Midbrain (tissue), 1 donor: ENCODE results near the gene KATNA1.

ENCODE experiments used
- DNase-seq: peaks from one replicate; lab custom pipeline; 2025; lab: John Stamatoyannopoulos, UW

Gene KATNA1

GRCh38 chr6:149608381-149608982 is 40.0 kb downstream of the KATNA1 start:
- DNase-seq, result no peak

DNA sequence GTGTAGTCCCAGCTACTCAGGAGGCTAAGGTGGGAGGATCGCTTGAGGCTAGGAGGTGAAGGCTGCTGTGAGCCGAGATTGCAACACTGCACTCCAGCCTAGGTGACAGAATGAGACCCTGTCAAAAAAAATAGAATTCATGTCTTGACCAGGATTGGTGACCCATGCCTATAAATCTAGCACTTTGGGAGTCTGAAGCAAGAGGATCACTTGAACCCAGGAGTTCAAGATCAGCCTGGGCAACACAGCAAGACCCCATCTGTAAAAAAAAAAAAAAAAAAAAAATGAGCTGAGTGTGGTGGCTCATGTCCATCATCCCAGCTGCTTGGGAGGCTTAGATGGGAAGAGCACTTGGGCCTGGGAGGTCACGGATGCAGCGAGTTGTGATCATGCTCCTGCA is 48.0 kb downstream of the KATNA1 start:
- DNase-seq, result no peak

DNA sequence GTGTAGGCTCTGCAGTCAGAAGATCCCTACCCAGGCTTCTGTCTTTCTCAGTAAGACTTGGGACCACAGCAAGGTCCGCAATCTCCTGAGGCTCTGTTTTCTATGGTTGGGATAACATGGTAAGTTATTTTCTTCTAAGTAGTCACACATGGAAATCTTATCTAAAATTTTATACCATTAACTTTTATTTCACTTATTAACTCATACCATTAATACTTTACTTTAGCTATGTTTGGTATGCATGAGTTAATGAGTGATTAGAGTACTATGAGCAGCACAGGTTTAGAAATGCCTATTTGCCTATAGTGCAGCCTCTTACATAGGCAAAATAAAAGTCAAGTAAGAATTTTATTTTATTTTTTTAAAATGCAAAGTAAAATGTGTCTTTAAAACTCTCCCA is 55.1 kb downstream of the KATNA1 start:
- no peak for DNase-seq

GRCh38 chr6:149592983-149593382 is 55.5 kb downstream of the KATNA1 start:
- no peak for DNase-seq

DNA sequence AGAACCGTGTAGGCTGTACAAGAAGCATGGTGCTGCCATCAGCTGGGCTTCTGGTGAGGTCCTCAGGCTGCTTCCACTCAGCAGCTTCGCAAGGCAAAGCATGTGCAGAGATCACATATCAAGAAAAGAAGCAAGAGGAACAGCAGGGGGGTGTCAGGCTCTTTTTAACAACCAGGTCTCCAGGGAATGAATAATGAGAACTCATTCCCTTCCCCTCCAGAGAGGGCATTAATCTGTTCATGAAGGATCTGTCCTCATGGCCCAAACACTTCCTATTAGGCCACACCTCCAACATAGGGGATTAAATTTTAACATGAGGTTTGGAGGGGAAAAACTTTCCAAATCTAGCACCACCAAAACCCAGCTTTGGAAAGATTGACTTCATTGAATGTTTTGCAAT is 62.4 kb downstream of the KATNA1 start:
- DNase-seq, result no peak

DNA sequence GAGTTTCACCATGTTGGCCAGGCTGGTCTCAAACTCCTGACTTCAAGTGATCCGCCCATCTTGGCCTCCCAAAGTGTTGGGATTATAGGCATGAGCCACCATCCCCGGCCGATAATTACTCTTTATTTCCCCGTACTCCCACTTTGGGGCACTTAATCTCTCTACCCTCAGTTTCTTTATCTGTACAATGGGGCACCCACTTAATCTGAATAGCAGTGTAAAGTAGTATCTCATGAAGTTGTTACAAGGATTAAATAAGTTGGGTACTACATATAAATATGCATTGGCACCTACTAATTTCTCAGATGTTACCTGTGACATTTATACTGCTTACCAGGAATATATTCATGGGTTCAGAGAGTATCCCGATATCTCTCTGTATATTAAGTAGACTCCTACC is 67.2 kb downstream of the KATNA1 start:
- DNase-seq, result no peak

DNA sequence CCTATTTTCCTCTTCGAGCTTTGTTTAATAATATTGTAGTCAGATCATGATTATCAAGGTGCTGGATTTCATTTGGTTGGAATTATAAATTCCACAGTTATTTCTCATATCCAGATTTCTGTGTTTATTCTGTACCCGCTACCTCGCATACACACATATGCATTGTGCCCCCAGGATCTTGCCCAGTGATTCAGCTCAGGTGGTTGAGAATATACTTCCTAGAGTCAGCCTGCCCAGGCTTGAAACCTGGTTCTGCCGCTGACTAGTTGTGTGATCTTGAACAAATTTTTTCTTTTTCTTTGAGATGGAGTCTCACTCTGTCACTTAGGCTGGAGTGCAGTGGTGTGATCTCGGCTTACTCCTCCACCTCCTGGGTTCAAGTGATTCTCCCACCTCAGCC is 67.6 kb downstream of the KATNA1 start:
- DNase-seq, result no peak

- DNase-seq, result no peak
Measured at GRCh38 chr6:149567945-149568585, 80.4 kb downstream of the KATNA1 start.

- no peak for DNase-seq
Measured at GRCh38 chr6:149567194-149567586, 81.3 kb downstream of the KATNA1 start.

DNA sequence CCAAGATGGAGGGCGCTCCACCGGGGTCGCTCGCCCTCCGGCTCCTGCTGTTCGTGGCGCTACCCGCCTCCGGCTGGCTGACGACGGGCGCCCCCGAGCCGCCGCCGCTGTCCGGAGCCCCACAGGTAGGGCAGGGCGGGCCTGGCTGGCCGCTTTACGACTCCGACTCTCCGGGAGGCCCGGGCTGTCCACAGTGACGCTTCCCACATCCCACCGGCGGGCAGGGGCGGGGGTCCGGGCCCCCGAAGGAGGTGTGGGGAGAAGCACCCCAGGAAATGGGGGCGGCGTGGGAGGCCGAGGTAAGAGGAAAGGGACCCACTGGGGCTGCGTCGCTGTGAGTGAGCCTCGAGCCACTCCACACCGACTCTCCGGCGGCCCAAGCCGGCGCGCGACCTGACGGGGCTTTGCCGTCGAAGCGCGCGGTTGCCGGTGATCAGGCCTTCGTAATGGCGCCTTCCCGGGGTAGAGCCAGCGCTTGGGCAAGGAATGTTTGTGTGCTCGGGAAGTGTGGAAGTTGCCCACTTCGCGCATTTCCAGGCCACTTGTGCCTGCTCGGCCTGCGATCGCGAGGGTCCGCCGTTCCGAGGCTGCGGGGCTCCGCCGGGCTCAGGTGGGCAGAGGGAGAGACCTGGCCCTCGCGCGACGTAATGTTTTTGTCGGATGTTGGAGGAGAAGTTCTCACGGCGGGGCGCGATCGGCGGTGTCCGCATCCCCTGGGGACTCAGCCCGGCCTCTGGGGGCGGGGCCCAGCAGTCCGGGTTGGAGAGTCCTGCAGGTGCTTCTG is 81.9 kb downstream of the KATNA1 start:
- DNase-seq, result peak; percentile 48

DNA sequence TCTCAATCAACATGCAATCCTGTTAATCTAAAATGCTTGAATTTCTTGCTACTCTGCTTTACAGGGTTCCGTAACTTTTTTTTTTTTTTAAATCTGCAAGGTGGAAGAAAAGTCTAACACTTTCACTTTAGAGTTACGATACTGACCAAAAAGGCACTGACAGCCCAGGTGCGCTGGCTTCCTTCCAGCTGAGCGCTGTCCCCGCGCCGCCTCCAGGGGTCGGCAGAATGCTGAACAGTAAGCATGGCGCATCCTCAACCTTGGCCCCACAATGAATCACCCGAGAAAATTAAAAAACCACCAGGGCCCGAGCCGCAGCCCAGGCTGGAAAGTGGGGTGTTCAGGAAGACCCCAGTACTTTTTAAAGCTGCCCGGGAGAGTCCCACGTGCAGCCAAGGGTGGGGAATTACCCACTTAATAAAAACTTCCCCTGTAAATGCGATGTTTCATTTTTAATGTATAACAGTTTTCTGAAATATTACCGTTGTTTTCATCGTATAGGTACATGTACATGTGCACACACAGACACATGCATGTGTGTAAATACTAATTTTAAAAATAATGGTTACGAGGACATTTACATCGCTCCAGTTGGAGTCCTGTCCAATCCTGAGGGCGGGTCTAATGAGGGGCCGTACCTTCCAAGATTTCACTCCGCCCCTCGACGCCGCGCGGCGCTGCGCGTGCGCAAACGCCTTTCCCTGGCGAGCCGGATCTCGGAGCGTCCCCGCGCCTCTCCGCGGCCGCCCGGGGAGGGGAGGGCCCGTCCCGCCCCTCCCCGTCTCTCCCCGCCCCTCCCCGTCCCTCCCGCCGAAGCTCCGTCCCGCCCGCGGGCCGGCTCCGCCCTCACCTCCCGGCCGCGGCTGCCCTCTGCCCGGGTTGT is 82.7 kb downstream of the KATNA1 start, which contains the start of gene GINM1:
GINM1 (plus strand) TSS at position 849 of the 883 bp plus-strand sequence. CDS start 40 bp downstream, outside the sequence.
- peak; percentile 97 for DNase-seq

- DNase-seq, result no peak
Measured at GRCh38 chr6:149563928-149564325, 84.6 kb downstream of the KATNA1 start.

DNA sequence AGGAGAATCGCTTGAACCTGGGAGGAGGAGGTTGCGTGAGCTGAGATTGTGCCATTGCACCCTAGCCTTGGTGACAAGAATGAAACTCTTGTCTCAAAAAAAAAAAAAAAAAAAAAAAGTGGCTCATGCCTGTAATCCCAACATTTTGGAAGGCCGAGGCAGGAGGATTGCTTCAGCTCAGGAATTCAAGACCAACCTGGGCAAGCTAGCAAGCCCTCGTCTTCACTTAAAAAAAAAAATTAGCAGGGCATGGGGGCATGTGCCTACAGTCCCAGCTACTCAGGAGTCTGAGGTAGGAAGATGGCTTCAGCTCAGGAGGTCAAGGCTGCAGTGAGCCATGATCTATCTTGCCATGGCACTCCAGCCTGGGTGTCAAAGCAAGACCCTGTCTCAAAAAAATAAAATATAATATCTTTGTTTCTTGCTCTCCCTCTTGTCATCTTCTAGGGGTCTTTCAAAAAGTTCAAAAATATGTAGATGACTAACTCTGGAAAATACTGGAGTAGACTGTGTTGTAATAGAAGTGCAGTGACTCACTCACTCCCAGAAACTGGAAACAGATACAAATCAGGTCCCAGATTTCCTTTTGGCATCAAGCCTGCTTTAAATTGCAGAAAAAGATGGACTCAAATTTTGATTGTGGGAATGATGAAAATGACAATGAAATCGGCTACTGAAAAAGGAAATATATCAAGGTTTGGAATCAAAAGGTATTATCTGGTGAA is 85.1 kb downstream of the KATNA1 start:
- no peak for DNase-seq

DNA sequence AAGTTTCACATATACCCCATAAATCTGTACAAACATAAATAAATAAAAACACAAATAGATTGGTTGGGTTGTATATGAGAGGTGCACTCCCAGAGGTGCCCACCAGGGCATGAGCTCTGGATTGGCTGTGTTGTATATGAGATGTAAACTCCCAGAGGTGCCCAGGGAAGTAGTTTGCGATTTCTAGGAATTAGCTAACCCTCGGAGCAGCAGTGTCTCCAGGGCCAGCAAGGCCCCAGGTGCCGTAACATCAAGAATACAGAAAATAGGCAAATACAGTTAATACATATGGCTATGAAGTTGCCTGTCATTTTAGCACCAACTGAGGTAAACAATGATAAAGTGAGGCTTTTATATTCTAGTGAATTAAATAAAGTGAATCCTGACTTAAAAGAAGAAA is 87.8 kb downstream of the KATNA1 start:
- DNase-seq, result no peak

DNA sequence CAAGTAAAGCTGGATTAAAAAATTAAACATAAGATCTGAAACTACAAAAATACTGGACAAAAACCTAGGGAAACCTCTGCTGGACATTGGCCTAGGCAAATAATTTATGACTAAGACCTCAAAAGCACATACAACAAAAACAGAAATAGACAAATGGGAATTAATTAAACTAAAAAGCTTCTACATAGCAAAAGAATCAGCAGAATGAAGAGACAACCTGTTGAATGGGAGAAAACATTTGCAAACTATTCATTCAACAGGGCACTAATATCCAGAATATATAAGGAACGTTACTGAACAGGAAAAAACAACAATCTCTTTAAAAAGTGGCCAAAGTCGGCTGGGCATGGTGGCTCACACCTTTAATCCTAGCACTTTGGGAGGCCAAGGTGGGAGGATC is 89.1 kb downstream of the KATNA1 start:
- DNase-seq, result no peak

DNA sequence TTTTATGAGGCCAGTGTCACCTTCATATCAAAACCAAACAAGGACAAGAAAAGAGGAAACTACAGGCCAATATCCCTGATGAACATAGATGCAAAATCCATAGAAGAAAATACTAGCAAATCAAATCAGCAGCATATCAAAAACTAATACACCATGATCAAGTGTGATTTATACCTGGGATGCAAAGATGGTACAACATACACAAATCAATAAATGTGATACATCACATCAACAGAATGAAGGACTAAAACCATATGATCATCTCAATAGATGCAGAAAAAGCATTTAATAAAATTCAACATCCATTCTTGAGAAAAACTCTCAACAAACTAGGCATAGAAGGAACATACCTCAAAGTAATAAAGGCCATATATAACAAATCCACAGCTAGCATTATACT is 90.5 kb downstream of the KATNA1 start:
- no peak for DNase-seq

DNA sequence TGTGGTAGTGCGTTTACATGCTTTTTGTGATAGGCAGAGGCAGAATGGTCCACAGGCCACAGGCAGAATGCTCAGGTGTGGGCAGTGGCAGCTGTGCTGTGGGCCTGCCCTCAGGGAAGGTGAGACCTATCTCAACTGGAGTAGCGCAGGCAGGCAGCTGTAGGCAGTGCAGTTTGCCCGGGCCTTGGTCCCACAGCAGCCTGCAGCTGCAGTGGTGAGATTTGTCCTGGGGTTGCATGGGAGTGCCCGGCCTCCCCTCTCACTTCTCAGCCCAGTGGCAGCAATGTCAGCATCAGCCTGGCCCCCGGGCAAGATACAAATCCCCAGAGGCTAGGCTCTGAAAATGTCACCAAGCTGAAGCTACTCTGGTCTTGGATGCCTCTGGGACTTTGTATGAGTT is 96.6 kb downstream of the KATNA1 start:
- DNase-seq, result no peak

DNA sequence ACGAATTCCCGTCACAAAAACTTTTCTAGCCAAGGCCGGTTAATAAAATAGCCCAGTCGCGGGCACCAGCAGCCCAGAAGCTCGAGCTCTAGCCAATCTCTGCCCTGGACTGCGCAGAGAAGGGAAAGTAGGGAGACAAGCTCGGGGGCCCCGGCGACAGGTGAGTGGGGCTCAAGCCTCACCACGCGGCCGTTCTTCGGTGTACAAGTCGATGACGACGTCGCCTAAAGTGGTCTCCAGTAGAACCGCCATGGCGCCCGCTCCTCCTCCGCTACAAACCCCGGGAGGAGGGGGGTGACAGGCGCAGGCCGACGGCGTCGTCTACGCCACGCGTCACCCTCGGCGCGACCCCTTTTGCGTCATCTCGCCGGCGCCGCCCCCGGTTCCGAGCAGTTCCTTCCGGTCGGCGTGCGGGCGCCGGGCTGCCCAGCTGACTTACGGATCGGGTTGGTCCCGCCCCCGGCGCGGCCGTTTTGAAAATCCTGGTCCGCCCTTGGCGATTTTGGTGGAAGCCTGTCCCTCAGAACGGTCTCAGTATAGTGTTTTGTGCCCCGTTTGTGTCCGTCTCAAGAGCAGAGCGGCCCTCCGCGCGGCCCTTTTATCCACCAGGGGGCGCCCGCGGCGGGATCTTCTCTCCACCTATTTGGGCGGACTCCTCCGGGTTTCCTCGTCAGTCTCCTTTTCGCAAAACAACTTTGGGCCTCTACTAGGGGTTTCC is 102.6 kb downstream of the KATNA1 start, which contains the start of gene PPIL4:
PPIL4 (minus strand) TSS at position 290 of the 718 bp plus-strand sequence; CDS start at position 252, 38 bp downstream.
- DNase-seq, result peak; percentile 97

DNA sequence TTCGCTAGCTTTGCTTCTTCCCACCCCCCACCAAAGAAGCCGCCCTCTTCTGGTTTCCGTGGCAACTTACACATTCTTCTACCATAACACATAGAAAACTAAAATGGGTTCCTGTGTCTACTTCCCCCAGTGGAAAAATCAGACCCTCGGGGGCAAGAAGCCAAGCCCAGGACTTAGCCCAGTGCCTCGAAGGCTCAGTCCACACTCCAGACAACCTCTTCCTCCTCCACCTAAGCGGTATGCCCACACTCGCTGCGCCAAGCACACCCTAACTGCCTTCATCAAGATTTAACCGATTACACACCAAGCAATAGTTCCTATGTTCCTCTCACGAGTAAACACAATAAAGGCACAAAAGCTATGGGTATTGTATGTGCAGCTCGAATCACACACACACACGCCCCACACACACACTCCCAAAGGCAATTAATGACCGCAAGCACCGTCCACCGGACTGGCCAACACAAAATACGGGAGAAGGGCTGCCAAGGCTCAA is 103.2 kb downstream of the KATNA1 start:
- peak; percentile 46 for DNase-seq
